ENCODE results near the gene ADGRE3.
A peak's percentile ranks its signal among the peaks of the same experiment; 100 is the strongest.

Gene ADGRE3

GRCh38 chr19:14694641-14695266 lies 20.1 kb upstream of the ADGRE3 start:
- Histone ChIP-seq H3K9me3 (ENCODE audit: control insufficient read depth, insufficient read depth, low read length) (no peaks in the 10 kb centered on the region), H3K27me3 (ENCODE audit: control insufficient read depth, insufficient read depth, low read length) (no peaks in the 10 kb centered on the region), H3K4me1 (ENCODE audit: control insufficient read depth, insufficient read depth, low read length) (no peaks in the 10 kb centered on the region), H3K27ac (ENCODE audit: low read length) (no peak overlapping the region), H3K36me3 (ENCODE audit: control insufficient read depth, insufficient read depth, low read length) (peaks cover 7% of the 10 kb centered on the region; the same call in 1 of the 2 replicates), H3K4me3 (ENCODE audit: low read length) (no peak overlapping the region)
- WGBS (ENCODE audit: insufficient coverage, insufficient read length) = no CpG with 5 or more reads among the region's 13 CpGs
- DNase-seq (ENCODE audit: low read depth, low spot score) = no peak

- H3K27ac ChIP-seq (ENCODE audit: low read length) = no peak within 1 kb of the TSS
- WGBS (ENCODE audit: insufficient coverage, insufficient read length) = no CpG with 5 or more reads among the region's 66 CpGs
- H3K4me1 ChIP-seq (ENCODE audit: control insufficient read depth, insufficient read depth, low read length) = no peaks in the 10 kb centered on the region
Observed at GRCh38 chr19:14689598-14690503, 15.2 kb upstream of the ADGRE3 start, which contains the start of gene ZNF333. Gene ZNF333 (plus strand): TSS chr19:14690048. CDS start chr19:14693492, 3,444 bp downstream.

GRCh38 chr19:14686411-14686810 lies 11.8 kb upstream of the ADGRE3 start:
- no CpG with 5 or more reads among the region's 3 CpGs for WGBS (ENCODE audit: insufficient coverage, insufficient read length)
- H3K27me3 ChIP-seq (ENCODE audit: control insufficient read depth, insufficient read depth, low read length) = no peaks in the 10 kb centered on the region
- no peak overlapping the region for H3K27ac ChIP-seq (ENCODE audit: low read length)
- no peaks in the 10 kb centered on the region for H3K36me3 ChIP-seq (ENCODE audit: control insufficient read depth, insufficient read depth, low read length)
- no peak for DNase-seq (ENCODE audit: low read depth, low spot score)
- H3K4me1 ChIP-seq (ENCODE audit: control insufficient read depth, insufficient read depth, low read length) = no peaks in the 10 kb centered on the region
- H3K4me3 ChIP-seq (ENCODE audit: low read length) = no peak overlapping the region
- no peaks in the 10 kb centered on the region for H3K9me3 ChIP-seq (ENCODE audit: control insufficient read depth, insufficient read depth, low read length)

More at GRCh38 chr19:14689598-14690503, 15.2 kb upstream of the ADGRE3 start, which contains the start of gene ZNF333:
- peak within 1 kb of the TSS; percentile 77 for H3K4me3 ChIP-seq (ENCODE audit: low read length)
- DNase-seq (ENCODE audit: low read depth, low spot score) = peak; percentile 70
- H3K36me3 ChIP-seq (ENCODE audit: control insufficient read depth, insufficient read depth, low read length) = peaks cover 1% of the 10 kb centered on the region; the same call in 1 of the 2 replicates
- no peaks in the 10 kb centered on the region for H3K27me3 ChIP-seq (ENCODE audit: control insufficient read depth, insufficient read depth, low read length)
- H3K9me3 ChIP-seq (ENCODE audit: control insufficient read depth, insufficient read depth, low read length) = no peaks in the 10 kb centered on the region

GRCh38 chr19:14683439-14683838 lies 8.8 kb upstream of the ADGRE3 start:
- Histone ChIP-seq H3K27ac (ENCODE audit: low read length) (no peak overlapping the region), H3K9me3 (ENCODE audit: control insufficient read depth, insufficient read depth, low read length) (no peaks in the 10 kb centered on the region), H3K4me1 (ENCODE audit: control insufficient read depth, insufficient read depth, low read length) (no peaks in the 10 kb centered on the region), H3K27me3 (ENCODE audit: control insufficient read depth, insufficient read depth, low read length) (no peaks in the 10 kb centered on the region), H3K36me3 (ENCODE audit: control insufficient read depth, insufficient read depth, low read length) (no peaks in the 10 kb centered on the region), H3K4me3 (ENCODE audit: low read length) (no peak overlapping the region)
- no peak for DNase-seq (ENCODE audit: low read depth, low spot score)
- no CpG with 5 or more reads among the region's 3 CpGs for WGBS (ENCODE audit: insufficient coverage, insufficient read length)

- H3K4me3 ChIP-seq (ENCODE audit: low read length) = no peak overlapping the region
- 100% methylated on average over 2 of the region's 2 CpGs for WGBS (ENCODE audit: insufficient coverage, insufficient read length)
- no peaks in the 10 kb centered on the region for H3K36me3 ChIP-seq (ENCODE audit: control insufficient read depth, insufficient read depth, low read length)
- no peaks in the 10 kb centered on the region for H3K4me1 ChIP-seq (ENCODE audit: control insufficient read depth, insufficient read depth, low read length)
- DNase-seq (ENCODE audit: low read depth, low spot score) = no peak
- no peak overlapping the region for H3K27ac ChIP-seq (ENCODE audit: low read length)
- no peaks in the 10 kb centered on the region for H3K9me3 ChIP-seq (ENCODE audit: control insufficient read depth, insufficient read depth, low read length)
- H3K27me3 ChIP-seq (ENCODE audit: control insufficient read depth, insufficient read depth, low read length) = no peaks in the 10 kb centered on the region
Observed at GRCh38 chr19:14682084-14682483, 7.4 kb upstream of the ADGRE3 start.

- no peaks in the 10 kb centered on the region for H3K9me3 ChIP-seq (ENCODE audit: control insufficient read depth, insufficient read depth, low read length)
- peaks cover 1% of the 10 kb centered on the region; the same call in 1 of the 2 replicates for H3K4me1 ChIP-seq (ENCODE audit: control insufficient read depth, insufficient read depth, low read length)
- 100% methylated on average over 3 of the region's 9 CpGs for WGBS (ENCODE audit: insufficient coverage, insufficient read length)
- DNase-seq (ENCODE audit: low read depth, low spot score) = no peak
- H3K27ac ChIP-seq (ENCODE audit: low read length) = no peak overlapping the region
- no peaks in the 10 kb centered on the region for H3K36me3 ChIP-seq (ENCODE audit: control insufficient read depth, insufficient read depth, low read length)
- no peaks in the 10 kb centered on the region; the same call in 1 of the 2 replicates for H3K27me3 ChIP-seq (ENCODE audit: control insufficient read depth, insufficient read depth, low read length)
- H3K4me3 ChIP-seq (ENCODE audit: low read length) = no peak overlapping the region
Observed at GRCh38 chr19:14678199-14678598, 3.6 kb upstream of the ADGRE3 start.

GRCh38 chr19:14677464-14677863 lies 2.8 kb upstream of the ADGRE3 start:
- H3K36me3 ChIP-seq (ENCODE audit: control insufficient read depth, insufficient read depth, low read length) = no peaks in the 10 kb centered on the region
- H3K27me3 ChIP-seq (ENCODE audit: control insufficient read depth, insufficient read depth, low read length) = no peaks in the 10 kb centered on the region; the same call in 1 of the 2 replicates
- H3K9me3 ChIP-seq (ENCODE audit: control insufficient read depth, insufficient read depth, low read length) = no peaks in the 10 kb centered on the region
- H3K4me3 ChIP-seq (ENCODE audit: low read length) = no peak overlapping the region
- no peak overlapping the region for H3K27ac ChIP-seq (ENCODE audit: low read length)
- DNase-seq (ENCODE audit: low read depth, low spot score) = no peak
- 100% methylated on average over 1 of the region's 6 CpGs for WGBS (ENCODE audit: insufficient coverage, insufficient read length)
- peaks cover 1% of the 10 kb centered on the region; the same call in 1 of the 2 replicates for H3K4me1 ChIP-seq (ENCODE audit: control insufficient read depth, insufficient read depth, low read length)

GRCh38 chr19:14676762-14677161 lies 2.1 kb upstream of the ADGRE3 start:
- no peaks in the 10 kb centered on the region; the same call in 1 of the 2 replicates for H3K27me3 ChIP-seq (ENCODE audit: control insufficient read depth, insufficient read depth, low read length)
- no peak overlapping the region for H3K27ac ChIP-seq (ENCODE audit: low read length)
- DNase-seq (ENCODE audit: low read depth, low spot score) = no peak
- H3K9me3 ChIP-seq (ENCODE audit: control insufficient read depth, insufficient read depth, low read length) = no peaks in the 10 kb centered on the region
- H3K4me1 ChIP-seq (ENCODE audit: control insufficient read depth, insufficient read depth, low read length) = peaks cover 1% of the 10 kb centered on the region; the same call in 1 of the 2 replicates
- no peaks in the 10 kb centered on the region for H3K36me3 ChIP-seq (ENCODE audit: control insufficient read depth, insufficient read depth, low read length)
- 100% methylated on average over 7 of the region's 10 CpGs for WGBS (ENCODE audit: insufficient coverage, insufficient read length)
- no peak overlapping the region for H3K4me3 ChIP-seq (ENCODE audit: low read length)

- DNase-seq (ENCODE audit: low read depth, low spot score) = no peak
- Histone ChIP-seq H3K9me3 (ENCODE audit: control insufficient read depth, insufficient read depth, low read length) (no peaks in the 10 kb centered on the region), H3K4me3 (ENCODE audit: low read length) (no peak overlapping the region), H3K27ac (ENCODE audit: low read length) (no peak overlapping the region), H3K4me1 (ENCODE audit: control insufficient read depth, insufficient read depth, low read length) (peaks cover 1% of the 10 kb centered on the region; the same call in 1 of the 2 replicates), H3K27me3 (ENCODE audit: control insufficient read depth, insufficient read depth, low read length) (no peaks in the 10 kb centered on the region; the same call in 1 of the 2 replicates), H3K36me3 (ENCODE audit: control insufficient read depth, insufficient read depth, low read length) (no peaks in the 10 kb centered on the region)
- no CpG with 5 or more reads among the region's 1 CpG for WGBS (ENCODE audit: insufficient coverage, insufficient read length)
Observed at GRCh38 chr19:14673088-14673487, 1.6 kb downstream of the ADGRE3 start.

GRCh38 chr19:14672188-14672872 lies 2.3 kb downstream of the ADGRE3 start:
- no peaks in the 10 kb centered on the region for H3K9me3 ChIP-seq (ENCODE audit: control insufficient read depth, insufficient read depth, low read length)
- no peak overlapping the region for H3K27ac ChIP-seq (ENCODE audit: low read length)
- DNase-seq (ENCODE audit: low read depth, low spot score) = no peak
- no CpG with 5 or more reads among the region's 3 CpGs for WGBS (ENCODE audit: insufficient coverage, insufficient read length)
- no peaks in the 10 kb centered on the region for H3K36me3 ChIP-seq (ENCODE audit: control insufficient read depth, insufficient read depth, low read length)
- H3K27me3 ChIP-seq (ENCODE audit: control insufficient read depth, insufficient read depth, low read length) = no peaks in the 10 kb centered on the region; the same call in 1 of the 2 replicates
- H3K4me1 ChIP-seq (ENCODE audit: control insufficient read depth, insufficient read depth, low read length) = peaks cover 1% of the 10 kb centered on the region; the same call in 1 of the 2 replicates
- no peak overlapping the region for H3K4me3 ChIP-seq (ENCODE audit: low read length)

Measured in iPS DF 6.9 (cell line).